SU-DHL-6 (cell line): ENCODE results near the gene BUD23.

Experiments
- EZH2phosphoT487 ChIP-seq: fragments of 200-600 bp; sonication (generic), shearing (Covaris generic); conservative IDR thresholded peaks from 2 replicates; pipeline ENCODE4 v1.6.1; 2018; ENCODE audit warnings: mild to moderate bottlenecking, antibody characterized with exemption, low read length, moderate library complexity, mixed read lengths
- TF ChIP-seq, protein P1 (sequence below): fragments of 200-600 bp; sonication (generic); IDR thresholded peaks from one replicate; pipeline ENCODE4 v1.5.1; 2017; ENCODE audit warnings: antibody characterized with exemption, mild to moderate bottlenecking, low read length, moderate library complexity; ENCODE audit not compliant: insufficient read depth, poor library complexity, severe bottlenecking

- TF ChIP-seq, protein P1, sequence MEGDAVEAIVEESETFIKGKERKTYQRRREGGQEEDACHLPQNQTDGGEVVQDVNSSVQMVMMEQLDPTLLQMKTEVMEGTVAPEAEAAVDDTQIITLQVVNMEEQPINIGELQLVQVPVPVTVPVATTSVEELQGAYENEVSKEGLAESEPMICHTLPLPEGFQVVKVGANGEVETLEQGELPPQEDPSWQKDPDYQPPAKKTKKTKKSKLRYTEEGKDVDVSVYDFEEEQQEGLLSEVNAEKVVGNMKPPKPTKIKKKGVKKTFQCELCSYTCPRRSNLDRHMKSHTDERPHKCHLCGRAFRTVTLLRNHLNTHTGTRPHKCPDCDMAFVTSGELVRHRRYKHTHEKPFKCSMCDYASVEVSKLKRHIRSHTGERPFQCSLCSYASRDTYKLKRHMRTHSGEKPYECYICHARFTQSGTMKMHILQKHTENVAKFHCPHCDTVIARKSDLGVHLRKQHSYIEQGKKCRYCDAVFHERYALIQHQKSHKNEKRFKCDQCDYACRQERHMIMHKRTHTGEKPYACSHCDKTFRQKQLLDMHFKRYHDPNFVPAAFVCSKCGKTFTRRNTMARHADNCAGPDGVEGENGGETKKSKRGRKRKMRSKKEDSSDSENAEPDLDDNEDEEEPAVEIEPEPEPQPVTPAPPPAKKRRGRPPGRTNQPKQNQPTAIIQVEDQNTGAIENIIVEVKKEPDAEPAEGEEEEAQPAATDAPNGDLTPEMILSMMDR: no peak
- TF ChIP-seq EZH2phosphoT487: no peak; the same call in 1 of the 2 replicates
Measured at GRCh38 chr7:73718905-73719805, 35.8 kb downstream of the BUD23 start, which contains the start of gene STX1A.
